HG03095 (cell line): ENCODE results near the gene SLC26A6.
A peak's percentile ranks its signal among the peaks of the same experiment; 100 is the strongest.

Experiments used
- ATAC-seq: cut with Tn5 transposase; IDR thresholded peaks from one replicate; pipeline ENCODE4 v1.9.1; 2021; ENCODE audit warnings: moderate library complexity; ENCODE audit not compliant: unreplicated experiment

Gene SLC26A6

GRCh38 chr3:48662145-48662752 lies 27.0 kb upstream of the SLC26A6 start:
- no peak for ATAC-seq

- no peak for ATAC-seq
Measured at GRCh38 chr3:48661501-48662144, 26.4 kb upstream of the SLC26A6 start.

- ATAC-seq = no peak
Measured at GRCh38 chr3:48660800-48661400, 25.6 kb upstream of the SLC26A6 start.

GRCh38 chr3:48656841-48657281 lies 21.6 kb upstream of the SLC26A6 start:
- ATAC-seq = no peak

GRCh38 chr3:48656061-48656840 lies 21.0 kb upstream of the SLC26A6 start:
- ATAC-seq = peak; percentile 60

GRCh38 chr3:48655606-48656005 lies 20.3 kb upstream of the SLC26A6 start:
- no peak for ATAC-seq

GRCh38 chr3:48655063-48655462 lies 19.8 kb upstream of the SLC26A6 start:
- ATAC-seq = no peak

- no peak for ATAC-seq
Measured at GRCh38 chr3:48652923-48653715, 17.9 kb upstream of the SLC26A6 start.

GRCh38 chr3:48651771-48652170 lies 16.5 kb upstream of the SLC26A6 start:
- ATAC-seq = no peak

GRCh38 chr3:48650723-48651122 lies 15.5 kb upstream of the SLC26A6 start:
- no peak for ATAC-seq

GRCh38 chr3:48648188-48648850 lies 13.1 kb upstream of the SLC26A6 start:
- ATAC-seq = no peak

- no peak for ATAC-seq
Measured at GRCh38 chr3:48647714-48648113, 12.5 kb upstream of the SLC26A6 start.

- ATAC-seq = no peak
Measured at GRCh38 chr3:48644898-48645760, 9.9 kb upstream of the SLC26A6 start.

GRCh38 chr3:48642605-48643004 lies 7.3 kb upstream of the SLC26A6 start:
- no peak for ATAC-seq

- ATAC-seq = no peak
Measured at GRCh38 chr3:48641396-48641795, 6.1 kb upstream of the SLC26A6 start.

- ATAC-seq = no peak
Measured at GRCh38 chr3:48639944-48640606, 4.8 kb upstream of the SLC26A6 start.

- ATAC-seq = no peak
Measured at GRCh38 chr3:48637305-48637704, 2.0 kb upstream of the SLC26A6 start.

GRCh38 chr3:48636149-48636655 lies 941 bp upstream of the SLC26A6 start:
- ATAC-seq = no peak
